AG10803 (cell line): Measurements from ENCODE around the gene CNBP.
"Not testable (repeated sequence)": the region's sequence is repeated elsewhere in the genome, so short reads cannot be mapped to it uniquely, and the experiment has no call there.

ENCODE experiments used
- DNase-seq: peaks from one replicate; pipeline ENCODE4 v3.0.0; 2010; ENCODE audit warnings: low read depth
- H3K4me3 ChIP-seq: 2 replicates; pipeline ENCODE4 v1.5.1; 2011; ENCODE audit warnings: mild to moderate bottlenecking, low read length, control low read depth
- CTCF ChIP-seq: conservative IDR thresholded peaks from 2 replicates; pipeline ENCODE4 v1.5.1; 2011; ENCODE audit warnings: mild to moderate bottlenecking, low read length, control low read depth, inconsistent platforms

Gene CNBP

GRCh38 chr3:129204473-129204872 is 20.8 kb upstream of the CNBP start:
- TF ChIP-seq CTCF = no peak
- no peak overlapping the region for H3K4me3 ChIP-seq
- DNase-seq = no peak

GRCh38 chr3:129199366-129199765 is 15.7 kb upstream of the CNBP start:
- no peak overlapping the region for H3K4me3 ChIP-seq
- TF ChIP-seq CTCF = no peak
- DNase-seq = no peak

GRCh38 chr3:129197321-129197720 is 13.6 kb upstream of the CNBP start:
- no peak for TF ChIP-seq CTCF
- DNase-seq = no peak
- H3K4me3 ChIP-seq = no peak overlapping the region

- no peak for TF ChIP-seq CTCF
- H3K4me3 ChIP-seq = no peak overlapping the region
- DNase-seq = no peak
Observed at GRCh38 chr3:129196601-129197000, 12.9 kb upstream of the CNBP start.

GRCh38 chr3:129195731-129196256 is 12.1 kb upstream of the CNBP start:
- peak; percentile 95 for DNase-seq
- no peak for TF ChIP-seq CTCF
- peak overlapping the region; percentile 39 for H3K4me3 ChIP-seq

GRCh38 chr3:129189793-129190192 is 6.1 kb upstream of the CNBP start:
- DNase-seq, H3K4me3 ChIP-seq: not testable (repeated sequence)

- no peak for TF ChIP-seq CTCF
- DNase-seq = no peak
- H3K4me3 ChIP-seq = no peak overlapping the region
Observed at GRCh38 chr3:129187857-129188256, 4.2 kb upstream of the CNBP start.

GRCh38 chr3:129185783-129186182 is 2.1 kb upstream of the CNBP start:
- no peak for TF ChIP-seq CTCF
- no peak overlapping the region for H3K4me3 ChIP-seq
- no peak for DNase-seq

GRCh38 chr3:129184784-129185542 is 1.3 kb upstream of the CNBP start:
- not testable (repeated sequence) for DNase-seq
- H3K4me3 ChIP-seq = peak overlapping the region; percentile 97
